CD4-positive, alpha-beta T cell treated with Interleukin-6 for 4 hours (primary cell): ENCODE measurements around the gene RNF214.
"Not testable (repeated sequence)": the region's sequence is repeated elsewhere in the genome, so short reads cannot be mapped to it uniquely, and the experiment has no call there.

Source experiments
- DNase-seq: peaks from one replicate; pipeline ENCODE4 v3.0.0-alpha.2; 2020; ENCODE audit warnings: mixed read lengths

RNF214 gene

DNA sequence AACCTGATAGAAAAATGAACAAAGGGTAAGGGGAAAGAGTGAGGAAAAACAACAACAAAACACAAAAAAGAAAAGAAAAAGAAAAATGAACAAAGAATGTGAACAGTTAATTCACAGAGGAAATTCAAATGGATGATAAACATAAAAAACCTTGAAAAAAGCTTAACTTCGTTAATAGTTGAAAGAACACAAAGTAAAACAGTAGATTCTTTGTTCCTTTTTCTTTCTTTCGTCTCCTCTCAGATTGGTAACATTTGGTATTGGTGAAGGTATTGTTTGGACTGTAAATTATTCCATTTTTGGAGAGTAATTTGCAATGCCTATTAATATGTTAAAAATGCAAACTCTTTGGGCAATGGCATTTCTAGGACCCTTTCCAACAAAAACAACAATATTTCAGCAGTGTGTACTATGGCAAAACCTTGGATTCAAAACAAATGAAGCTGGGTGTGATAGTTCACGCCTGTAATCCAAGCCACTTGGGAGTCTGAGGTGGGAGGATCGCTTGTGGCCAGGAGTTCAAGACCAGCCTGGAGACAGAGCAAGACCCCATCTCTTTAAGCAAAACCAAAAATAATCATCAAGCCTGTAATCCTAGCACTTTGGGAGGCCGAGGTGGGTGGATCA, 86.9 kb downstream of the RNF214 start:
- DNase-seq: no peak

DNA sequence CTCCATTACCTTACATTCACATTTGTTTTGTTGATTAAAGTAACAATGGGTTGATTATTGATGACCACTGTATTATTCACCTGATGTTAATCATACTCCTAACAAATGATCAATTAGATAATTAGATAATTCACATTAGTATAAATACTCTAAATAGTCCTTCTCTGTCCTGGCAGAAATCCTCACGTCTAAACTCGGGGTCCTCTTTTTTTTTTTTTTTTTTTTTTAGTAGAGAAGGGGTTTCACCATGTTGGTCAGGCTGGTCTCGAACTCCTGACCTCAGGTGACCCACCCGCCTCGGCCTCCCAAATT, 94.7 kb downstream of the RNF214 start:
- DNase-seq: not testable (repeated sequence)

DNA sequence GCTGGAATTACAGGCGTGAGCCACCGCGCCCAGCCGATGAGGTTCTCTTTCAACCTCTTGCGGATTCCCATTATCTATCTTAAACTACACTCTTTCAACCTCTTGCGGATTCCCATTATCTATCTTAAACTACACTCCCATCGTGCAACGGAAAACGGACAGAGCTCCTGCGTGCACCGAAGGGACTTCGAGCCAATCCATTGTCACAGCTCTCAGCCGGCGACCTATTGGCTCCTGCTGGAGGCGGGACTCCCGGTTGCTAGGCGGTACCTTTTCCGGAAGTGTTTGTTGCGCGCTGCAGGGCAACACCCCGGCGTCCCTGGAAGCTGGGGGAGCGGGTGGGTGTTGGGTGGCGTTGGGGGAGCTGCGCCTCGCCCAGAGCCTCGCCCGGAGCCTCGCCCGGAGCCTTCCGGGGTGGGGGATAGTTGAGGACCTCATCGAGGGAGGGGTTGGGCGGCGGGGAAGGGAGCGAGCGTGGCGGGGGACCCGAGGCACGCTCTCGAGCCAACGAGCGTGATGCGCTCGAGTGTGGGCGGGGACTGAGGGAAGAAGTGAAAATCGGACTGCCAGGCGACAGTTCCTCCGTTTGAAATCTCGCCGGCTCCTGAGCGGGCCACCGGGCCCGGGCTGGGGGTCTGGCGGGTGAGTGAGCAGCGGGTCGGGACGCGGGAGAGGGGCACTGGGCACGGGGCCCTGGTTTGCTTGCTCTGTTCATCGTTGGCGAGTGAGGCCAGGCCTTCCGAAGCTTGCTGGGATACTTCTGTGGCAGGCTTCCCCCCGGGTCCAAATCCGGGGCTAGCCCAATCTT, 95.3 kb downstream of the RNF214 start, which contains the start of gene CEP164:
CEP164 (plus strand) TSS at position 288 of the 808 bp plus-strand sequence. CDS start 10,733 bp downstream, outside the sequence.
- peak; percentile 96 for DNase-seq

DNA sequence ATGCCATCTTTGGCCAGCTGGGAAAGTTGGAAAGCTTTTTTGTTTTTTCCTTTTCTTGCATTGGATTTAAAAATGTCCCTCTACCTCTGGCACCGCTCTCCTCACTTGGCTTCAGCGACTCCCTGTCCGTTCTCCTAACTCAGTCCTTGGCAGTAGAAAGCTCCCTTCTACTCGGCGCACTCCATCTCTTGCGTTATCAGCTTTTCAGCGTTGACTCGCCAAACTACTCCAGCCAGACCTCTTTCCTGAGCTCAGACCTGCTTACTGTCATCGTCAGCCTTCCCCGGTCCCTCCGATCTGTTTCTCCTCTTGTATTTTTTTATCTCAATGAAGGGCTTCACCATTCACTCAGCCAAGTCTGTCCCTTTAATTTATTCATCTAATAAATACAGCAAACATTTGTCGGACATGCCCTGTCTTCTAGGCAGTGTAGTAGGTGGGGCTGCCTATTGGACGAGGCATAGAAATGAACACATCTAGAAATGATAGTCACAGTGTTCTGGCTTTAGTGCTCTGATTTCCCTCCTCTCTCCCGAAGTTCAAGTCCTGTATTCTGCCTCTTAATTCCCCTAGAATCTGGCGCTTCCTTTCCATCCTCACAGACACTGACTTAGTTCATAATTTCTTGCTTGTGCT, 96.0 kb downstream of the RNF214 start:
- no peak for DNase-seq

DNA sequence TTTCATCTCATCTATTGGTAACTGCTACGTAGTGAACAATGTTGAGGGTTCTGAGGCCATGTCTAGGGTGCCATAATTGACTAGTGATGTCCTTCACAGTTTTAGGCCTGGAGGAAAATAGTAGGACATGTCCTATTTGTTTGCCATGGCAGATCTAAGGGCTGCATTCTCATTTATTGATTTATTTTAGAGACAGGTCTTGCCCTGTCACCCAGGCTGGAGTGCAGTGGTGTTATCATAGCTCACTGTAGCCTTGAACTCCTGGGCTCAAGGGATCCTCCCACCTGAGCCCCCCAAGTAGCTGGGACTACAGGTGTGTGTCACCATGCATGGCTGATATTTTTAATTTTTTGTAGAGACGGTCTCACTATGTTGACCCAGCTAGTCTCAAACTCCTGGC, 100.4 kb downstream of the RNF214 start:
- DNase-seq: no peak

DNA sequence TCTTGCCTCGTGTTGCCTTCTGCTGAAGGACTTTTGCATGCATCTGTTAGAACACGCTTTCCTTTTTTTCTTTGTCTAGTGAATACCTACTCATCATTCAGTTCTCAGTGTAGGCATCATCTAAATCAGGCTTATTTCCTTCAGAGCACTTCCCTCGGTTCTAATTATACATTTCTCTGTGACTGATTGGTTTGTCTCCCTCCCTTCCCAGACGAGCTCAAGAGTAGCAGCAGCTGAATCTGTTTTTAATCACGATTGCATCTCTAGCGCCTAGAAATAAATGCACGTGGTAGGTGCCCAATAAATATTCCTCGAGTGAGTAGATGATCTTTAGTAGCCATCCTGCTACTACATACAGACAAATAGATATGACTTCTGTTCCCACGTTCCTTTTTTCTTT, 101.4 kb downstream of the RNF214 start:
- DNase-seq: no peak

DNA sequence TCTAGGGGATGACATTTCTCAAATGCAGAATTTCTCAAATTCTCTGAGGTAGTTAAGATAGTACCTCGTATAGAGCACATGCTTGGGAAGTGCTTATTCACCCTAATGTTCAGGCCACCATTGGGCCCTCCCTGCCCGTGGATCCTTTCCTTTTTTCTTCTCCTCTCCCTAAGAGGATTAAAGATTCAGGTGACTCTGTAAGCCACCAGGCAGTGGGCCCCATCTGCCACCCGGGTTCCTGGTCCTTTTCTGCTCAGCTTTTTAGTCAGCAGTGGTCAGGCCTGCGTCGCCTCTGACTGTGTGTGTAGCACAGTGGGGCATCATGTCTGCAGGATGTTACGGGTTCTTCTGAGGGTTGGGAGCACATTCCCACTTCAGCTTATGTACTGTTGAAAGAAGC, 102.4 kb downstream of the RNF214 start:
- no peak for DNase-seq

DNA sequence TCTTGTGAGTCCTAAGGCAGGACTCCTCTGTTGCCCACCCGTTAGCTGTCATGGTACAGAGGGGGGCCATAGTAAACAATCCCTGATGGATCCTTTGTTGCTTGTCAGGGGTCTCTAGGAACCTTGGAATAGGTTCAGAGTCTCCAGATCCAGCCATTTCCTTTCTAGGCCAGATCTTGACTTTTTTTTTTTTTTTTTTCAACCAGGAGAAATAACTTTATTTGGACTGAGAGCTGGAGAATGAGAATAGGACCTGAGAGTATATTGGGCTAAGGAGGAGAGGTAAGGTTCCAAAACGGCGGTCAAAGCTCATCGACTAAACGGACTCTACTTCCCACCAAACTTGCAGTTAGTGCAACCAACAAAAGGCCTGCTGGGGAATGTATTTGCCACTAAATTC, 102.9 kb downstream of the RNF214 start:
- no peak for DNase-seq
